Fibroblast of upper back skin (primary cell): ENCODE results near the gene MMP1.
"Not testable (repeated sequence)": the region's sequence is repeated elsewhere in the genome, so short reads cannot be mapped to it uniquely, and the experiment has no call there.

Experiments used
- DNase-seq: peaks from one replicate; pipeline ENCODE4 v3.0.0-alpha.2; 2013

MMP1 gene

GRCh38 chr11:102760344-102761035, 37.5 kb downstream of the MMP1 start:
- DNase-seq, result peak; percentile 96

GRCh38 chr11:102757823-102758549, 40.0 kb downstream of the MMP1 start:
- peak; percentile 58 for DNase-seq

GRCh38 chr11:102753267-102753666, 44.7 kb downstream of the MMP1 start:
- DNase-seq, result no peak

GRCh38 chr11:102751673-102752072, 46.3 kb downstream of the MMP1 start:
- no peak for DNase-seq

GRCh38 chr11:102749101-102749722, 48.7 kb downstream of the MMP1 start:
- DNase-seq, result no peak

GRCh38 chr11:102746746-102747578, 51.0 kb downstream of the MMP1 start:
- not testable (repeated sequence) for DNase-seq
